H9 (cell line): Measurements from ENCODE around the gene DNAL1. TPM values are rescaled to one million over a fixed set of nuclear protein-coding genes. Genes with fewer than 3 reads are reported as not detected.

ENCODE experiments used
- DNase-seq: peaks from one replicate; pipeline ENCODE4 v3.0.0-alpha.2; 2017
- H2AFZ ChIP-seq: one replicate; pipeline ENCODE4 v1.6.1; 2013; ENCODE audit warnings: mild to moderate bottlenecking, low read length, control low read depth, moderate library complexity
- H2AK5ac ChIP-seq: 2 replicates; pipeline ENCODE4 v1.6.1; 2013; ENCODE audit warnings: low read length, control low read depth, mixed read lengths; ENCODE audit not compliant: insufficient read length
- H2BK120ac ChIP-seq: one replicate; pipeline ENCODE4 v1.6.1; 2013; ENCODE audit warnings: low read depth, mild to moderate bottlenecking, low read length, control low read depth, inconsistent platforms; ENCODE audit not compliant: poor library complexity, severe bottlenecking
- H2BK12ac ChIP-seq: 2 replicates; pipeline ENCODE4 v1.6.1; 2013; ENCODE audit warnings: low read length, control low read depth, mixed read lengths, low read depth; ENCODE audit not compliant: insufficient read length
- H2BK15ac ChIP-seq: 2 replicates; pipeline ENCODE4 v1.6.1; 2013; ENCODE audit warnings: low read depth, low read length, control low read depth
- H2BK20ac ChIP-seq: one replicate; pipeline ENCODE4 v1.6.1; 2013; ENCODE audit warnings: low read depth, mild to moderate bottlenecking, low read length, control low read depth, inconsistent platforms; ENCODE audit not compliant: poor library complexity, severe bottlenecking
- H2BK5ac ChIP-seq: 2 replicates; pipeline ENCODE4 v1.6.1; 2013; ENCODE audit warnings: low read length, control low read depth, mixed read lengths; ENCODE audit not compliant: insufficient read length
- H3K14ac ChIP-seq: 2 replicates; pipeline ENCODE4 v1.6.1; 2013; ENCODE audit warnings: low read length, control low read depth; ENCODE audit not compliant: insufficient read depth
- H3K18ac ChIP-seq: 2 replicates; pipeline ENCODE4 v1.6.1; 2013; ENCODE audit warnings: low read depth, mild to moderate bottlenecking, mixed read lengths, low read length, control low read depth; ENCODE audit not compliant: insufficient read length
- H3K23ac ChIP-seq: 2 replicates; pipeline ENCODE4 v1.6.1; 2013; ENCODE audit warnings: low read length, control low read depth, mixed read lengths, low read depth; ENCODE audit not compliant: insufficient read length
- H3K23me2 ChIP-seq: 2 replicates; pipeline ENCODE4 v1.6.1; 2013; ENCODE audit warnings: low read depth, mild to moderate bottlenecking, mixed read lengths, low read length, control low read depth; ENCODE audit not compliant: insufficient read length, poor library complexity, severe bottlenecking
- H3K27ac ChIP-seq: 2 replicates; pipeline ENCODE4 v1.5.1; 2013; ENCODE audit warnings: low read length, control low read depth, mixed read lengths, low read depth; ENCODE audit not compliant: insufficient read length
- H3K27me3 ChIP-seq: 2 replicates; pipeline ENCODE4 v1.6.1; 2013; ENCODE audit warnings: low read length, control low read depth, inconsistent platforms; ENCODE audit not compliant: insufficient read depth
- H3K4ac ChIP-seq: 2 replicates; pipeline ENCODE4 v1.6.1; 2013; ENCODE audit warnings: low read depth, mild to moderate bottlenecking, control low read depth, inconsistent platforms, low read length, moderate library complexity
- H3K4me1 ChIP-seq: 2 replicates; pipeline ENCODE4 v1.6.1; 2013; ENCODE audit warnings: low read length, control low read depth, inconsistent platforms; ENCODE audit not compliant: insufficient read depth
- H3K4me2 ChIP-seq: 2 replicates; pipeline ENCODE4 v1.6.1; 2013; ENCODE audit warnings: low read length, control low read depth, mixed read lengths; ENCODE audit not compliant: insufficient read length, insufficient read depth
- H3K56ac ChIP-seq: 2 replicates; pipeline ENCODE4 v1.6.1; 2013; ENCODE audit warnings: low read depth, mild to moderate bottlenecking, mixed read lengths, low read length, control low read depth; ENCODE audit not compliant: insufficient read length
- H3K79me1 ChIP-seq: 2 replicates; pipeline ENCODE4 v1.6.1; 2013; ENCODE audit warnings: low read depth, mild to moderate bottlenecking, moderate library complexity, low read length, control low read depth, inconsistent platforms; ENCODE audit not compliant: insufficient read depth, poor library complexity, severe bottlenecking
- H3K79me2 ChIP-seq: 2 replicates; pipeline ENCODE4 v1.6.1; 2013; ENCODE audit warnings: low read length, control low read depth, inconsistent platforms; ENCODE audit not compliant: insufficient read depth
- H3K9ac ChIP-seq: 2 replicates; pipeline ENCODE4 v1.6.1; 2013; ENCODE audit warnings: low read length, control low read depth, mixed read lengths; ENCODE audit not compliant: insufficient read length; ENCODE audit errors: extremely low read depth
- H3K9me3 ChIP-seq: one replicate; pipeline ENCODE4 v1.6.1; 2013; ENCODE audit warnings: low read depth, low read length, inconsistent platforms; ENCODE audit not compliant: control insufficient read depth
- H3T11ph ChIP-seq: one replicate; pipeline ENCODE4 v1.6.1; 2013; ENCODE audit warnings: mild to moderate bottlenecking, low read length, control low read depth, inconsistent platforms
- H4K20me1 ChIP-seq: one replicate; pipeline ENCODE4 v1.6.1; 2013; ENCODE audit not compliant: control insufficient read depth, insufficient read length, insufficient read depth
- H4K5ac ChIP-seq: 2 replicates; pipeline ENCODE4 v1.6.1; 2013; ENCODE audit warnings: low read depth, mild to moderate bottlenecking, mixed read lengths, low read length, control low read depth; ENCODE audit not compliant: insufficient read length
- H4K8ac ChIP-seq: replicated peaks from 2 replicates; pipeline ENCODE4 v1.6.1; 2013; ENCODE audit warnings: low read length, control low read depth, mixed read lengths, low read depth; ENCODE audit not compliant: insufficient read length
- H4K91ac ChIP-seq: 2 replicates; pipeline ENCODE4 v1.6.1; 2013; ENCODE audit warnings: low read depth, mild to moderate bottlenecking, moderate library complexity, mixed read lengths, low read length, control low read depth; ENCODE audit not compliant: insufficient read length
- H3K27ac Mint-ChIP-seq, 3 experiments: 2 replicates in 2 of 3; 3 replicates in 1 of 3; pipeline ENCODE4 v1.8.0; 2020 to 2021; ENCODE audit warnings: mixed read lengths in 3 of 3, mild to moderate bottlenecking in 1 of 3, moderate library complexity in 1 of 3
- H3K27me3 Mint-ChIP-seq: 2 replicates; pipeline ENCODE4 v1.8.0; 2021; ENCODE audit warnings: low read depth, mild to moderate bottlenecking, moderate library complexity, mixed read lengths
- H3K36me3 Mint-ChIP-seq, 3 experiments: 2 replicates in 2 of 3; 3 replicates in 1 of 3; pipeline ENCODE4 v1.8.0; 2020 to 2021; ENCODE audit warnings: low read depth in 3 of 3, mixed read lengths in 3 of 3; ENCODE audit not compliant: insufficient read depth in 1 of 3
- H3K4me1 Mint-ChIP-seq, 2 experiments: 2 replicates each; pipeline ENCODE4 v1.8.0; 2020; ENCODE audit warnings: mixed read lengths in 2 of 2
- H3K4me3 Mint-ChIP-seq, 2 experiments: 2 replicates in 1 of 2; 3 replicates in 1 of 2; pipeline ENCODE4 v1.8.0; 2020 to 2021; ENCODE audit warnings: mild to moderate bottlenecking in 2 of 2, mixed read lengths in 2 of 2, moderate library complexity in 1 of 2
- H3K9me3 Mint-ChIP-seq, 2 experiments: 2 replicates in 1 of 2; 3 replicates in 1 of 2; pipeline ENCODE4 v1.8.0; 2020; ENCODE audit warnings: mild to moderate bottlenecking in 2 of 2, mixed read lengths in 2 of 2, moderate library complexity in 1 of 2
- CTCF ChIP-seq: fragments of 200-600 bp; sonication (generic); conservative IDR thresholded peaks from 3 replicates; pipeline ENCODE4 v1.8.0; 2021; ENCODE audit warnings: antibody characterized with exemption, mild to moderate bottlenecking
- WGBS: extraction: QIAGEN DNeasy Blood & Tissue Kit; methylation state at CpG from one replicate; pipeline ENCODE4 v1.1.7; 2013; ENCODE audit warnings: missing lambda C conversion rate, low lambda C conversion rate, mixed read lengths; ENCODE audit not compliant: insufficient read length; ENCODE audit errors: extremely low coverage; 5-methylcytosine and 5-hydroxymethylcytosine counted together
- total RNA-seq: library from RNA; stranded (reverse); gene quantifications from 2 replicates; pipeline ENCODE4 v1.2.1, GENCODE V29; 2021

Gene DNAL1
- total RNA-seq, 1 experiment from 2014 or later: 17.7 TPM

- no peak overlapping the region for H3K4me3 Mint-ChIP-seq
Measured at GRCh38 chr14:73695997-73696396, 51.2 kb downstream of the DNAL1 start.

More at GRCh38 chr14:73695997-73696396, 51.2 kb downstream of the DNAL1 start:
- H4K5ac ChIP-seq: no peak overlapping the region
- H2AFZ ChIP-seq: no peak overlapping the region
- H4K8ac ChIP-seq: no peak overlapping the region
- WGBS: no CpG with 5 or more reads among the region's 2 CpGs
- H3K79me2 ChIP-seq: no peaks in the 10 kb centered on the region
- no peak overlapping the region for H2BK20ac ChIP-seq
- H2AK5ac ChIP-seq: no peak overlapping the region
- no peak overlapping the region for H3K4ac ChIP-seq
- H3K23me2 ChIP-seq: no peaks in the 10 kb centered on the region
- H3K18ac ChIP-seq: no peak overlapping the region
- no peak overlapping the region for H3K27ac Mint-ChIP-seq
- no peaks in the 10 kb centered on the region for H3K9me3 ChIP-seq
- no peak overlapping the region for H3K27ac ChIP-seq
- no peak overlapping the region for H2BK120ac ChIP-seq
- H3K9ac ChIP-seq: no peak overlapping the region
- H3K56ac ChIP-seq: no peak overlapping the region
- H3T11ph ChIP-seq: no peak overlapping the region
- H2BK12ac ChIP-seq: no peak overlapping the region
- H3K4me2 ChIP-seq: no peak overlapping the region
- no peak overlapping the region for H3K14ac ChIP-seq
- H4K20me1 ChIP-seq: no peaks in the 10 kb centered on the region
- H3K9me3 Mint-ChIP-seq: no peaks in the 10 kb centered on the region
- no peaks in the 10 kb centered on the region for H3K4me1 ChIP-seq
- H3K27me3 Mint-ChIP-seq: no peaks in the 10 kb centered on the region
- no peak overlapping the region for H2BK15ac ChIP-seq
- H2BK5ac ChIP-seq: no peak overlapping the region
- H3K27me3 ChIP-seq: no peaks in the 10 kb centered on the region
- no peak for TF ChIP-seq CTCF
- no peaks in the 10 kb centered on the region for H3K4me1 Mint-ChIP-seq
- H4K91ac ChIP-seq: no peak overlapping the region
- DNase-seq: no peak
- H3K23ac ChIP-seq: no peak overlapping the region
- peaks cover 3 to 10% (median 7%) of the 10 kb centered on the region in 3 experiments; a peak in 5 of 7 replicates for H3K36me3 Mint-ChIP-seq
- H3K79me1 ChIP-seq: no peaks in the 10 kb centered on the region
